Muscle of back (tissue), 13 donors: Measurements from ENCODE around the gene ELP4. TPM values are rescaled to one million over a fixed set of nuclear protein-coding genes. Genes with fewer than 3 reads are reported as not detected.
"Not testable (repeated sequence)": the region's sequence is repeated elsewhere in the genome, so short reads cannot be mapped to it uniquely, and the experiment has no call there.

ENCODE experiments used
- DNase-seq, 3 donors: peaks; one replicate each; pipeline versions ENCODE4 v3.0.0 to v3.0.0-alpha.2; 2013
- long read RNA-seq, 9 donors: transcript quantifications; one replicate each; lab custom pipeline, GENCODE V29; 2026
- polyA plus RNA-seq, 10 donors: library from polyadenylated mRNA; unstranded; fragments of 120-200 nt; gene quantifications; one replicate each; pipeline ENCODE4 v1.2.1, GENCODE V29; 2013; ENCODE audit not compliant: insufficient read length in 10 of 10

Gene ELP4, protein sequence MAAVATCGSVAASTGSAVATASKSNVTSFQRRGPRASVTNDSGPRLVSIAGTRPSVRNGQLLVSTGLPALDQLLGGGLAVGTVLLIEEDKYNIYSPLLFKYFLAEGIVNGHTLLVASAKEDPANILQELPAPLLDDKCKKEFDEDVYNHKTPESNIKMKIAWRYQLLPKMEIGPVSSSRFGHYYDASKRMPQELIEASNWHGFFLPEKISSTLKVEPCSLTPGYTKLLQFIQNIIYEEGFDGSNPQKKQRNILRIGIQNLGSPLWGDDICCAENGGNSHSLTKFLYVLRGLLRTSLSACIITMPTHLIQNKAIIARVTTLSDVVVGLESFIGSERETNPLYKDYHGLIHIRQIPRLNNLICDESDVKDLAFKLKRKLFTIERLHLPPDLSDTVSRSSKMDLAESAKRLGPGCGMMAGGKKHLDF
- polyA plus RNA-seq, result 10 to 100 TPM; 13.0 to 18.7 (median 16.6) TPM
- long read RNA-seq, donor 1, full-length matches to known transcripts, result 3 of 3 reads
- long read RNA-seq, donor 1, partial matches to known transcripts, result 0 of 3 reads
- long read RNA-seq, donor 1, other reads (novel, unspliced or antisense), result 0 of 3 reads
- long read RNA-seq, donor 2, full-length matches to known transcripts, result 8 of 8 reads
- long read RNA-seq, donor 2, partial matches to known transcripts, result 0 of 8 reads
- long read RNA-seq, donor 2, other reads (novel, unspliced or antisense), result 0 of 8 reads
- long read RNA-seq, donor 3, result 0 reads
- long read RNA-seq, donor 4, result 0 reads
- long read RNA-seq, donor 5, full-length matches to known transcripts, result 7 of 7 reads
- long read RNA-seq, donor 5, partial matches to known transcripts, result 0 of 7 reads
- long read RNA-seq, donor 5, other reads (novel, unspliced or antisense), result 0 of 7 reads
- long read RNA-seq, donor 6, full-length matches to known transcripts, result 5 of 5 reads
- long read RNA-seq, donor 6, partial matches to known transcripts, result 0 of 5 reads
- long read RNA-seq, donor 6, other reads (novel, unspliced or antisense), result 0 of 5 reads
- long read RNA-seq, donor 7, full-length matches to known transcripts, result 4 of 4 reads
- long read RNA-seq, donor 7, partial matches to known transcripts, result 0 of 4 reads
- long read RNA-seq, donor 7, other reads (novel, unspliced or antisense), result 0 of 4 reads
- long read RNA-seq, donor 8, full-length matches to known transcripts, result 2 of 2 reads
- long read RNA-seq, donor 8, partial matches to known transcripts, result 0 of 2 reads
- long read RNA-seq, donor 8, other reads (novel, unspliced or antisense), result 0 of 2 reads
- long read RNA-seq, donor 9, full-length matches to known transcripts, result 2 of 2 reads
- long read RNA-seq, donor 9, partial matches to known transcripts, result 0 of 2 reads
- long read RNA-seq, donor 9, other reads (novel, unspliced or antisense), result 0 of 2 reads

GRCh38 chr11:31509429-31510345, at the start of gene ELP4, which contains the start of gene IMMP1L:
ELP4 (plus strand) TSS chr11:31509767; CDS start chr11:31509785, 18 bp downstream.
IMMP1L (minus strand) TSS chr11:31509622; CDS start chr11:31463276, 46,346 bp downstream.
- DNase-seq, result peak; percentile 97 to 99 (median 98)

DNA sequence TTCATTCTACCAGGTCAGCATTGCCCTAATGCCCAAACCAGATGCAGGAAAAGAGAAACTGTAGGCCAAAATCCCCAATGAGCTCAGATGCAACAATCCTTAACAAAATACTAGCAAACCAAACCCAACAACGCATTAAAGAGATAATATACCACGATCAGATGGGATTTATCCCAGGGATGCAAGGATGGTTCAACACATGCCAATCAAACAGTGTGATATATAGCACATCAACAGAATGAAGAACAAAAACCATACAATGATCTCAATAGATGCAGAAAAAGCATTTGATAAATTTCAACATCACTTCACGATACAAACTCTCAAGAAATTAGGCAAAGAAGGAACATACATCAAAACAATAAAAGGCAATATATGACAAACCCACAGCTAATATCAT, 45.1 kb upstream of the ELP4 start:
- no peak for DNase-seq

- no peak for DNase-seq
Observed at GRCh38 chr11:31474083-31474482, 35.5 kb upstream of the ELP4 start.

GRCh38 chr11:31477528-31478222, 31.9 kb upstream of the ELP4 start:
- peak in 1 of 3 donors; percentile 4 for DNase-seq

DNA sequence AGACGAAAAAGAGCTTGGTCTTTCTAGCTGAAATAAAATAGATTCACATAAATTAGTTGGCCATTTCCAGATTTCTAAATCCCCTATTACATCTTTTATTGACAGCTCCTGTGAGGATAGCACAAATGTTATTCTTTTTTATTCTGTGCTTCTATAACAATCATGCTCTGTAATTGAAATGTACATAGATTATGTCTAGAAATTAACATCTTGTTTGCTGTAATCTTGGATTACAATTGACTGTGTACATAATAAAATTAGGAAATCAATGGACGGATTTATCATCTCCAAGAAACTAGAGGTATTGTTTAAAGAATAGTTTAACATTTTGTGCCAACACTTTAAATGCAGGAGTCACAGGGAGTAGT, 31.4 kb upstream of the ELP4 start:
- DNase-seq, result no peak

- DNase-seq, result no peak
Observed at GRCh38 chr11:31479066-31479465, 30.5 kb upstream of the ELP4 start.

GRCh38 chr11:31480930-31481329, 28.6 kb upstream of the ELP4 start:
- no peak for DNase-seq

GRCh38 chr11:31484497-31484896, 25.1 kb upstream of the ELP4 start:
- no peak for DNase-seq

- DNase-seq, result peak; percentile 15 to 32 (median 22)
Observed at GRCh38 chr11:31487848-31488247, 21.7 kb upstream of the ELP4 start.

GRCh38 chr11:31492320-31492913, 17.1 kb upstream of the ELP4 start:
- DNase-seq, result no peak

GRCh38 chr11:31493235-31493634, 16.3 kb upstream of the ELP4 start:
- no peak for DNase-seq

DNA sequence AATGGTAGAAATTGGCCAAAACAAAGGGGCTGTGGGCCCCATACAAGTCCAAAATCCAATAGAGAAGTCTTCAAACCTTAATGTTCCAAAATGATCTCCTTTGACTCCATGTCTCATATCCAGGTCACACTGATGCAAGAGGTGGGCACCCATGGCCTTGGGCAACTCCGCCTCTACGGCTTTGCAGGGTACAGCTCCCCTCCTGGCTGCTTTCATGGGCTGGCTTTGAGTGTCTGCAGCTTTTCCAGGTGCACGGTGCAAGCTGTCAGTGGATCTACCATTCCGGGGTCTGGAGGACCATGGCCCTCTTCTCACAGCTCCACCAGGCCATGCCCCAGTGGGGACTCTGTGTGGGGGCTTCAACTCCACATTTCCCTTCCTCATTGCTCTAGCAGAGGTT, 15.8 kb upstream of the ELP4 start:
- not testable (repeated sequence) for DNase-seq

DNA sequence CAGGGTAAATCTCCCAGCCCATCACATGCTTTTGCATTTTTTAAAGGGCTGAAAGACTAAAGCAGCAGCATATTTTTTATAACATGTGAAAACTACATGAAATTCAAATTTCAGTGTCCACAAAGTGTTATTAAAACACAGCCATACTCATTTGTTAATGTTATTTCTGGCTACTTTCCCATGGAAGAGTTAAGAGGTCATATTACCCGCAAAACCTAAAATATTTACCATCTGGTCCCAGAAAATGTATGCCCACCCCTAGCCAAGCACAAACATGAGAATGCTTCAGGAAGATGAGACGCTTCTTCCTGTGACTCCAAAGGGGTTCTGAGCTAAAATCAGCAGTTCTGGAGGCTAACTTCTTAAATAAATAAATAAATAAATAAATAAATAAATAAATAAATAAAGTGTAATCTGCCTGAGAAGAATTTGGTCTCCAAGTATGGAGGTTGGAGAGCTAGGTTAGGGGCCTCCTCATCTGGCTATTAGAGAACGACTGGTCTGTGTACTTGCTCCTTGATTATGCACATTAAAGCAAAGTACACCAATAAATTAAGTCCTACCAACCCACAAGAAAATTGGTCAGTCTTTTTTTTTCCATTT, 9.9 kb upstream of the ELP4 start:
- no peak for DNase-seq

- no peak for DNase-seq
Observed at GRCh38 chr11:31500560-31500959, 9.0 kb upstream of the ELP4 start.

DNA sequence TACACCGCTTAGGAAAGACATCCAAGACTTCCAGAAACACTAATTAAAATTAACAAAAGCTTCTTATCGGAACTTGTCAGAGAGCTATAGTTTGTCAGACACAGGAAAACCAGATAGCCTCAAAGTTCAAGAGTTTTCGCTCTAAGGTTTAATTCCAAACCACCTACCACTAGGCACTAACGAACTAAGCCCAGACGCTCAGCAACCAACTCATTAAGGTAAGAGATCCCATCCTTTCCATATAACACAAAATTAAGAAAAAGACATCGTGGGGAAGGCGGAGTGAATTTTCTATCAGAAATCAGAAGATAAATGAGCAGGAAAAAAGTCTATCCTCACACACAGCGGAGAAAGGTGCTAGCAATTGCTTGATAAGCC, 527 bp upstream of the ELP4 start:
- no peak for DNase-seq

- no peak for DNase-seq
Observed at GRCh38 chr11:31512117-31512516, 2.5 kb downstream of the ELP4 start.

DNA sequence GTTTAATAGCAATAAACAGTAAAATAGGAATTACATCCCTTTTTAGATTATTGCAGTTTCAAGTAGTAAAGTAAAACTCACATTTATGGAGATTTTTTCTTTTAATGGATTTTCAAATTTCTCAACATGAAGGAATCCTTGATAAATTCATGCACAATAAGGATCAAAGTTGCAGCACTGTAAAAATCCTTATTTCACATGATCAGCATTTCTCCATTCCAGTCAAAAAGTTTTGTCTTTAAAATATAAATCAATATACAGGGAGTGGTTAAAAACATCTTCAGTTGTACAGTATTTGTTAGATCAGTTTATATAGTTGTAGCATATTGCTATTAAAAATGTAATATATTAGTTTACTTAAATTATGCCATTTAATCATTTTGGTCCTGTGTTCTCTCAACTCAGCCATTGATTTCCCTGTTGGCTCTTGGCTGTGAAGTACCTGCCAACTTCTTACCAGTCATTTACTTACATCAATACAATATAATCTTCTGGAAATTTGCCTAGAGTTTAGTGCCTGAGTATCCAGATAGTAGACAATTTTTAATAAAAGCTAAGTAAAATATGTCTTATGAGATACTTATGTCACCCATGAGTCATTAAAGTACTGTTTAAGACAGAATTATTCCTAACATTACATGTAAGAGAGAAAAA, 12.1 kb downstream of the ELP4 start:
- DNase-seq, result no peak

GRCh38 chr11:31529189-31529588, 19.6 kb downstream of the ELP4 start:
- no peak for DNase-seq
